ENCODE results near the gene HLA-DRA. TPM values are rescaled to one million over a fixed set of nuclear protein-coding genes. Genes with fewer than 3 reads are reported as not detected.
"Not testable (repeated sequence)": the region's sequence is repeated elsewhere in the genome, so short reads cannot be mapped to it uniquely, and the experiment has no call there.

Gene HLA-DRA
- total RNA-seq, 4 donors from 2014 or later = 126 to 261 (median 220) TPM

DNA sequence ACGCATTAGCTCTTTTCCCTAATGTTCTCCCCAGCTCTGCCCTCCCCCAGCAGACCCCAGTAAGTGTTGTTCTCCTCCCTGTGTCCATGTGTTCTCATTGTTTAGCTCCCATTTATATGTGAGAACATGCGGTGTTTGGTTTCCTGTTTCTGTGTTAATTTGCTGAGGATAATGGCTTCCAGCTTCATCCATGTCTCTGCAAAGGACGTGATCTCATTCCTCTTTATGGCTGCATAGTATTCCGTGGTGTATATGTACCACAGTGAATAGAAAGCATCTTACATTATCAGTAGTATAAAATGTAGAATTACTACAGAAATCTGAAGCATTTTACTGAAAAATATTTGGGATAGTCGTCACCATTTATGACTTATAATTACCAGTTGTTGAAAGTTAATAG lies 21.8 kb downstream of the HLA-DRA start:
- Histone ChIP-seq H3K27ac (no peak overlapping the region), H3K4me1 (no peaks in the 10 kb centered on the region), H3K9me3 (no peaks in the 10 kb centered on the region), H3K4me3 (no peak overlapping the region), H3K27me3 (peaks cover 18% of the 10 kb centered on the region), H3K36me3 (no peaks in the 10 kb centered on the region)
- DNase-seq (ENCODE audit: low spot score in 2 of 2) = no peak
- TF ChIP-seq POLR2A (IDR thresholded peaks at IDR 0.05) (no peak), POLR2AphosphoS5 (IDR thresholded peaks at IDR 0.05) (no peak), EP300 (IDR thresholded peaks at IDR 0.05) (no peak)
- TF ChIP-seq, protein P1, sequence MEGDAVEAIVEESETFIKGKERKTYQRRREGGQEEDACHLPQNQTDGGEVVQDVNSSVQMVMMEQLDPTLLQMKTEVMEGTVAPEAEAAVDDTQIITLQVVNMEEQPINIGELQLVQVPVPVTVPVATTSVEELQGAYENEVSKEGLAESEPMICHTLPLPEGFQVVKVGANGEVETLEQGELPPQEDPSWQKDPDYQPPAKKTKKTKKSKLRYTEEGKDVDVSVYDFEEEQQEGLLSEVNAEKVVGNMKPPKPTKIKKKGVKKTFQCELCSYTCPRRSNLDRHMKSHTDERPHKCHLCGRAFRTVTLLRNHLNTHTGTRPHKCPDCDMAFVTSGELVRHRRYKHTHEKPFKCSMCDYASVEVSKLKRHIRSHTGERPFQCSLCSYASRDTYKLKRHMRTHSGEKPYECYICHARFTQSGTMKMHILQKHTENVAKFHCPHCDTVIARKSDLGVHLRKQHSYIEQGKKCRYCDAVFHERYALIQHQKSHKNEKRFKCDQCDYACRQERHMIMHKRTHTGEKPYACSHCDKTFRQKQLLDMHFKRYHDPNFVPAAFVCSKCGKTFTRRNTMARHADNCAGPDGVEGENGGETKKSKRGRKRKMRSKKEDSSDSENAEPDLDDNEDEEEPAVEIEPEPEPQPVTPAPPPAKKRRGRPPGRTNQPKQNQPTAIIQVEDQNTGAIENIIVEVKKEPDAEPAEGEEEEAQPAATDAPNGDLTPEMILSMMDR (IDR thresholded peaks at IDR 0.05) = no peak
- 79% methylated on average over 5 of the region's 5 CpGs for WGBS

DNA sequence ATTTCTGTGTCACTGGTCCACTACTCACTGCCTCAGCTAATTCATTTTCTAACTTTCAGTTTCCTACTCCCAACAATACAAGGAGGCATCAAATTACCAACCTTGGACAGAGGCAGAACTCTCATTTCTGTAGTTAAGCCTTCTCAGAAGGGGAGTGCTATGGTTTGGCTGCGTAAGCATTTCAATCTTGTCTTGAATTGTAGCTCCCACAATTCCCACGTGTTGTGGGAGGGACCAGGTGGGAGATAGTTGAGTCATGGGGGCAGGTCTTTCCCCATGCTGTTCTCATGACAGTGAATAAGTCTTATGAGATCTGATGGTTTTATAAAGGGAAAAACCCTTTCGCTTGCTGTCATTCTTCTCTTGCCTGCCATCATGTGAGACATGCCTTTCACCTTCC lies 22.9 kb downstream of the HLA-DRA start:
- Histone ChIP-seq H3K4me1 (no peaks in the 10 kb centered on the region), H3K27me3 (peaks cover 18% of the 10 kb centered on the region), H3K27ac (no peak overlapping the region), H3K9me3 (no peaks in the 10 kb centered on the region), H3K36me3 (no peaks in the 10 kb centered on the region), H3K4me3 (no peak overlapping the region)
- 39% methylated on average over 3 of the region's 3 CpGs for WGBS
- DNase-seq (ENCODE audit: low spot score in 2 of 2) = no peak
- TF ChIP-seq POLR2AphosphoS5 (IDR thresholded peaks at IDR 0.05) (no peak), POLR2A (IDR thresholded peaks at IDR 0.05) (no peak)

DNA sequence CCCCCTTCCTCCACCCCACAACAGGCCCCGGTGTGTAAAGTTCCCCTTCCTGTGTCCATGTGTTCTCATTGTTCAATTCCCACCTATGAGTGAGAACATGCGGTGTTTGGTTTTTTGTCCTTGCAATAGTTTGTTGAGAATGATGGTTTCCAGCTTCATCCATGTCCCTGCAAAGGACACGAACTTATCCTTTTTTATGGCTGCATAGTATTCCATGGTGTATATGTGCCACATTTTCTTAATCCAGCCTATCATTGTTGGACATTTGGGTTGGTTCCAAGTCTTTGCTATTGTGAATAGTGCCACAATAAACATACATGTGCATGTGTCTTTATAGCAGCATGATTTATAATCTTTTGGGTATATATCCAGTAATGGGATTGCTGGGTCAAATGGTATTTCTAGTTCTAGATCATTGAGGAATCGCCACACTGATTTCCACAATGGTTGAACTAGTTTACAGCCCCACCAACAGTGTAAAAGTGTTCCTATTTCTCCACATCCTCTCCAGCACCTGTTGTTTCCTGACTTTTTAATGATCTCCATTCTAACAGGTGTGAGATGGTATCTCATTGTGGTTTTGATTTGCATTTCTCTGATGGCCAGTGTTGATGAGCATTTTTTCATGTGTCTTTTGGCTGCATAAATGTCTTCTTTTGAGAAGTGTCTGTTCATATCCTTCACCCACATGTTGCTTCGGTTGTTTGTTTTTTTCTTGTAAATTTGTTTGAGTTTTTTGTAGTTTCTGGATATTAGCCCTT lies 28.2 kb downstream of the HLA-DRA start:
- WGBS = 36% methylated on average over 4 of the region's 5 CpGs

DNA sequence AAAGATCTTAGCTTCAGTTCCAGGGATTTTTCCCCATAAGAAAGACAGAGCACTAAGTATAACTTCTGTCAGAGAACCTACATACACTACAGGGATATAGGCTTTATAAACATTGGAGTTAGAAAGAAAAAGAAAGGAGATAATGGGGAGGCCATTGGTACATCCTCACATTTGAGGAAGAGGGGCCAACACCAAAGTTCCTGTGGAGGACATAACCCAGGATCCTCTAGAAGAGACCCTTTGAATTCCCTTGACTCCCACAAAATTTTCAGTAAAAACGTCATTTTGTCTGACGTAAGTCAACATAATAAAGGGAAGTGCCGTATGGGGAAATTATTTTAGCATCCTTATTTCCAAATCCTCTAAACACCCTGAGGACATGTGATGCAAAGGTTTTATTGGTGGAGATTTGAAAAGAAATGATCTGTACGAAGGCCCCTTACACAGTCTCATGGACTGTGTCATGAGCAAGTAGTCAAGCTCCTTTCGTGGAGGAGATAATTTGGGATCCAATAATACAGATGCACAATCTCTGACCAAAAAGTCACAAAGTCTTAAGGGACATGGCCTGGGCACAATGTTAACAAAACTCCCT lies 33.2 kb downstream of the HLA-DRA start:
- Histone ChIP-seq H3K36me3 (no peaks in the 10 kb centered on the region), H3K27ac (no peak overlapping the region)
- no peak for TF ChIP-seq POLR2AphosphoS5 (IDR thresholded peaks at IDR 0.05)
- TF ChIP-seq, protein P1 (IDR thresholded peaks at IDR 0.05) = no peak
- no peak for TF ChIP-seq POLR2A (IDR thresholded peaks at IDR 0.05)
- TF ChIP-seq EP300 (IDR thresholded peaks at IDR 0.05) = no peak

More for the DNA sequence above, 28.2 kb downstream of the HLA-DRA start:
- not testable (repeated sequence) for H3K27me3 ChIP-seq; H3K27ac ChIP-seq; H3K4me3 ChIP-seq; H3K9me3 ChIP-seq; H3K36me3 ChIP-seq; DNase-seq (ENCODE audit: low spot score in 2 of 2); H3K4me1 ChIP-seq

DNA sequence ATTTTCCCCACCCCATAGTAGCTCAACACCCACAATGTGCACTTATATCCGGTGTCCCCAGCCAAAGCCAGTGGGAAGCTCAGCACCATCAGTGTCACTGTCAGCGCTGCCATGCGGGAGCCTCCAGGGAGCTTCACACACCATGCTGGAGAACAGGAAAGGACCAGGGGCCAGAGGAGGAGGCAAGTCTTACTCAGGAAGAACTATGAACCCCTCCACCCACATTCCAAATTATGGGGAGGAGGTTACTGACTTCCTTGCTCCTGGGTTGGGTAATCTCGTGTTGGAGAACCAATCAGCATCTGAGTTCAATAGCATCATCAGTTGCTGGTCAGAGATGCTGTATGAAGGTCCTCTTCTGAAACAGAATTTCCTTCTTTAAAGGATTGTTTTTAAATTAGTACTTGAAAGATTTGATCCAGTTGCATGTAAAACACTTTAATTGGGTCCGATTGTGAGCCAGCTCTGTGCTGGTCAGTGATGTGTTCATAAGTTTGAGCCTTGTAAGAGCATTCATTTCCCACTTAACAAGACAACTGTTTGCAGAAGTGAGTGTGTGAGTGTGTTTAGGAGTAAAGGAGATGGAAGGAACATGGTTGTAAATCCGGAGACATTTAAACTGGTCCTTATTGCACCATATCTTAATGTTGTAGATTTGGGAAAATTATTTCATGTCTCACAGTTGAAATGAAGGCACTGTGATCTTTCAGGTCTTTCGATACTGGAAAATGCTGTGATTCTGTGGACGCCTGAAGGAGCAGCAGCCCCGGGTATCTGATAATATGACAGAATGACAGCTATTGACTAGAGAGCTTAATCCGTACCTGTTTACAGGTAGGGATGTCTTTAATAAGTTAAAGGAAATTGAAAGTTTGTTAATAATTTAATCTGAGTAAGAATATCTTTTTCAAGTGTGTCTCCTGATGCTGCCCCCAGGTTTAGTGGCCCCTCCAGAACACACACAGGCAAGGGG lies 34.0 kb downstream of the HLA-DRA start:
- H3K27ac ChIP-seq; H3K9me3 ChIP-seq; H3K4me1 ChIP-seq; DNase-seq (ENCODE audit: low spot score in 2 of 2); H3K4me3 ChIP-seq; H3K36me3 ChIP-seq; H3K27me3 ChIP-seq: not testable (repeated sequence)
- WGBS = 58% methylated on average over 7 of the region's 10 CpGs

More for the DNA sequence above, 33.2 kb downstream of the HLA-DRA start:
- Histone ChIP-seq H3K27me3 (no peaks in the 10 kb centered on the region), H3K9me3 (no peaks in the 10 kb centered on the region), H3K4me1 (no peaks in the 10 kb centered on the region), H3K4me3 (no peak overlapping the region)
- 66% methylated on average over 5 of the region's 5 CpGs for WGBS
- no peak for DNase-seq (ENCODE audit: low spot score in 2 of 2)

DNA sequence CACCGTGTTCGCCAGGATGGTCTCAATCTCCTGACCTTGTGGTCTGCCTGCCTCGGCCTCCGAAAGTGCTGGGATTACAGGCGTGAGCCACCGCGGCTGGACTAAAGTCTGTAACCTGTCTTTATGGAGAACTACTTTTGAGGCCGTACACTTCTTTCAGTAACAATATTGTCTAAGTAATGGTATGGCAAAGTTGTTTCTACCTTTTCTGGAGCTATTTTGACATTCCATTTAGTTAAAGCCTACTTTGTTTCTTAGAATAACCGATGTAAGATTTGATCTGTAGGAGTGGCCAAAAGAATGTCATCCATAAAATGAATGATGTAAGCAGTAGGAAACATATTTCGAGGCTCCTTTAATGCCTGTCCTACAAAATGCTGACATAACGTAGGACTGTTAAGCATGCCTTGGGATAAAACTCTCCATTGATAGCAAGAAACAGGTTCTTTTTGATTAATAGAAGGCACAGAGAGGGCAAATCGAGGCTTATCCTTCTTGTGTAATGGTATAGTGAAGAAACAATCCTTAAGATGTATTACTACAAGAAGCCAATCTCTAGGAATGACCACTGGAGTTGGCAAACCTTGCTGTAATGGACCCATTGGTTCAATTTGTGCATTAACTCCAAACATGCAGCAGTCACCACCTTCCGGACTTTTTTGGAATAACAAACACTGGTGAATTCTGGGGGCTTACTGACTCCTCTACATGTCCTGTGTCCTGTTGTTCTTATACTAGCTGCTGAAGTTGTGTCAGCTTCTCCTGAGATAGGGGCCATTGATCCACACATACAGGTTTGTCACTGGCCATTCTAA lies 35.9 kb downstream of the HLA-DRA start:
- Histone ChIP-seq H3K36me3 (no peaks in the 10 kb centered on the region), H3K27me3 (no peaks in the 10 kb centered on the region), H3K4me1 (no peaks in the 10 kb centered on the region), H3K27ac (no peak overlapping the region), H3K4me3 (no peak overlapping the region), H3K9me3 (no peaks in the 10 kb centered on the region)
- 71% methylated on average over 13 of the region's 13 CpGs for WGBS
- TF ChIP-seq, protein P1 (IDR thresholded peaks at IDR 0.05) = no peak
- TF ChIP-seq POLR2AphosphoS5 (IDR thresholded peaks at IDR 0.05) (no peak), EP300 (IDR thresholded peaks at IDR 0.05) (no peak), POLR2A (IDR thresholded peaks at IDR 0.05) (no peak)
- no peak for DNase-seq (ENCODE audit: low spot score in 2 of 2)
